OCI-LY7 (cell line): ENCODE measurements around the gene RNF133. TPM values are rescaled to one million over a fixed set of nuclear protein-coding genes. Genes with fewer than 3 reads are reported as not detected.

Experiments used
- BruUV-seq: library from RNA; stranded (reverse); fragments of 400-500 nt; replicated peaks from 2 replicates; lab custom pipeline; 2021; lab: Mats Ljungman, UMichigan
- CTCF ChIA-PET: fragments of 300-600 bp; sonication (Branson Sonifier 250); formaldehyde crosslinking; loops from one replicate; lab custom pipeline; 2022; ENCODE audit warnings: antibody characterized with exemption; ENCODE audit not compliant: unreplicated experiment; lab: Charles Lee
- POLR2A ChIA-PET: fragments of 300-600 bp; sonication (Branson Sonifier 250); formaldehyde crosslinking; loops from one replicate; lab custom pipeline; 2022; ENCODE audit warnings: antibody characterized with exemption; lab: Charles Lee
- DNase-seq: peaks from one replicate; pipeline ENCODE4 v3.0.0-alpha.2; 2015; ENCODE audit warnings: low spot score
- H2AFZ ChIP-seq: fragments of 200-600 bp; sonication (generic), shearing (Covaris generic); 2 replicates; pipeline ENCODE4 v1.6.1; 2014; ENCODE audit warnings: mild to moderate bottlenecking, antibody characterized with exemption, low read length, moderate library complexity
- H3K27ac ChIP-seq: fragments of 200-600 bp; sonication (generic); 2 replicates; pipeline ENCODE4 v1.5.1; 2014; ENCODE audit warnings: mixed run types, low read depth, mild to moderate bottlenecking, moderate library complexity, low read length, inconsistent platforms; ENCODE audit not compliant: poor library complexity, severe bottlenecking
- H3K36me3 ChIP-seq: fragments of 200-600 bp; sonication (generic); 2 replicates; pipeline ENCODE4 v1.6.1; 2014; ENCODE audit warnings: mild to moderate bottlenecking, antibody characterized with exemption, low read length, moderate library complexity, mixed read lengths; ENCODE audit not compliant: insufficient read depth
- H3K4me1 ChIP-seq: fragments of 200-600 bp; sonication (generic); 2 replicates; pipeline ENCODE4 v1.5.1; 2014; ENCODE audit warnings: mild to moderate bottlenecking, low read length; ENCODE audit not compliant: insufficient read depth, poor library complexity, severe bottlenecking
- H3K4me2 ChIP-seq: fragments of 200-600 bp; sonication (generic); 2 replicates; pipeline ENCODE4 v1.6.1; 2014; ENCODE audit warnings: mild to moderate bottlenecking, low read length
- H3K4me3 ChIP-seq: fragments of 200-600 bp; sonication (generic); 2 replicates; pipeline ENCODE4 v1.5.1; 2014; ENCODE audit warnings: mild to moderate bottlenecking, low read depth, low read length; ENCODE audit not compliant: poor library complexity, severe bottlenecking
- H3K79me2 ChIP-seq: fragments of 200-600 bp; sonication (generic); 2 replicates; pipeline ENCODE4 v1.6.1; 2016; ENCODE audit warnings: low read depth, mild to moderate bottlenecking, low read length, moderate library complexity, mixed read lengths; ENCODE audit not compliant: insufficient read depth
- H3K9me2 ChIP-seq: fragments of 200-600 bp; sonication (generic); 2 replicates; pipeline ENCODE4 v1.6.1; 2016; ENCODE audit warnings: mild to moderate bottlenecking, low read length, mixed read lengths; ENCODE audit not compliant: insufficient read depth
- H3K9me3 ChIP-seq: fragments of 200-600 bp; sonication (generic); 2 replicates; pipeline ENCODE4 v1.6.1; 2014; ENCODE audit warnings: mild to moderate bottlenecking, mixed run types, low read length, mixed read lengths
- H4K20me1 ChIP-seq: fragments of 200-600 bp; sonication (generic); 2 replicates; pipeline ENCODE4 v1.6.1; 2014; ENCODE audit warnings: mild to moderate bottlenecking, antibody characterized with exemption, low read length, moderate library complexity, mixed read lengths; ENCODE audit not compliant: insufficient read depth
- EZH2phosphoT487 ChIP-seq: fragments of 200-600 bp; sonication (generic); IDR thresholded peaks from 2 replicates; pipeline ENCODE4 v1.6.1; 2018; ENCODE audit warnings: low read depth, borderline replicate concordance, mild to moderate bottlenecking, mixed run types, antibody characterized with exemption, low read length, moderate library complexity, mixed read lengths
- intact Hi-C: fragments of 100-400 bp; cut with micrococcal nuclease; formaldehyde crosslinking; loops from one replicate; pipeline ENCODE4 v1.10.0; 2022; ENCODE audit not compliant: unreplicated experiment
- total RNA-seq, 2 experiments: library from RNA; depleted of rRNA in 1 of 2; stranded (reverse); fragments of >200 nt in 1 of 2; shearing (Covaris generic) in 1 of 2; gene quantifications; 2 replicates each; pipeline ENCODE4 v1.2.3, GENCODE V29; 2014 to 2022
- TF ChIP-seq, protein P1 (sequence below): fragments of 200-600 bp; sonication (generic); conservative IDR thresholded peaks from 2 replicates; pipeline ENCODE4 v1.5.1; 2014; ENCODE audit warnings: mild to moderate bottlenecking, antibody characterized with exemption, low read length, moderate library complexity, mixed read lengths

Gene RNF133
- total RNA-seq, 2 experiments from 2014 or later = not detected

DNA sequence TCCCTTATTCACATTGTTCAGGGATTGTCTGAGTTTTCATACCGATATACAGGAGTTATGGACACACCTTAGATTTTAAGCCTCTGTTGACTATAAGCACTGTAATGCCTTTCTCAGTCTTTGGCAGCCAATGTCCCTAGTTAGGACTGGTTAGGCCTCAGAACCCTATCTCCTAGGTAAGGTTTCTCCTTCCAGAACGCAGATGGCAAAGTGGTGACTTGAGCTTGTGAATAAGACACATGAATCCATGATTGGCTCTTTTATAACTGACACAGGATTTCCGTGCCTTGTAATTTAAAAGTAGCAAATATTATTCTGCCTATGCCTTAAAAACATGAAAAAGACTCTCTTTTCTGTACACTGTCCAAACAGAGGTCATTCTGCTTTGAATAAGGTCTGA lies 16.3 kb upstream of the RNF133 start:
- no peak overlapping the region for H3K4me2 ChIP-seq
- H3K9me3 ChIP-seq = no peaks in the 10 kb centered on the region
- H3K79me2 ChIP-seq = no peaks in the 10 kb centered on the region
- no TSS peak for BruUV-seq
- no peaks in the 10 kb centered on the region for H3K36me3 ChIP-seq
- no peak for TF ChIP-seq EZH2phosphoT487
- TF ChIP-seq, protein P1, sequence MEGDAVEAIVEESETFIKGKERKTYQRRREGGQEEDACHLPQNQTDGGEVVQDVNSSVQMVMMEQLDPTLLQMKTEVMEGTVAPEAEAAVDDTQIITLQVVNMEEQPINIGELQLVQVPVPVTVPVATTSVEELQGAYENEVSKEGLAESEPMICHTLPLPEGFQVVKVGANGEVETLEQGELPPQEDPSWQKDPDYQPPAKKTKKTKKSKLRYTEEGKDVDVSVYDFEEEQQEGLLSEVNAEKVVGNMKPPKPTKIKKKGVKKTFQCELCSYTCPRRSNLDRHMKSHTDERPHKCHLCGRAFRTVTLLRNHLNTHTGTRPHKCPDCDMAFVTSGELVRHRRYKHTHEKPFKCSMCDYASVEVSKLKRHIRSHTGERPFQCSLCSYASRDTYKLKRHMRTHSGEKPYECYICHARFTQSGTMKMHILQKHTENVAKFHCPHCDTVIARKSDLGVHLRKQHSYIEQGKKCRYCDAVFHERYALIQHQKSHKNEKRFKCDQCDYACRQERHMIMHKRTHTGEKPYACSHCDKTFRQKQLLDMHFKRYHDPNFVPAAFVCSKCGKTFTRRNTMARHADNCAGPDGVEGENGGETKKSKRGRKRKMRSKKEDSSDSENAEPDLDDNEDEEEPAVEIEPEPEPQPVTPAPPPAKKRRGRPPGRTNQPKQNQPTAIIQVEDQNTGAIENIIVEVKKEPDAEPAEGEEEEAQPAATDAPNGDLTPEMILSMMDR = no peak
- no peaks in the 10 kb centered on the region for H3K9me2 ChIP-seq
- no peaks in the 10 kb centered on the region for H3K4me1 ChIP-seq
- H3K27ac ChIP-seq = no peak overlapping the region
- H3K4me3 ChIP-seq = no peak overlapping the region
- ChIA-PET POLR2A (interaction anchor here (0.5 to 1.3 kb wide), 3 partner anchors 12 to 23 kb away, joined by 3 to 4 read pairs (median 3); no protein-coding TSS in a partner anchor), CTCF (no interaction called here)
- no peak for DNase-seq
- H2AFZ ChIP-seq = no peak overlapping the region
- intact Hi-C loops = no loop called here
- H4K20me1 ChIP-seq = no peaks in the 10 kb centered on the region

DNA sequence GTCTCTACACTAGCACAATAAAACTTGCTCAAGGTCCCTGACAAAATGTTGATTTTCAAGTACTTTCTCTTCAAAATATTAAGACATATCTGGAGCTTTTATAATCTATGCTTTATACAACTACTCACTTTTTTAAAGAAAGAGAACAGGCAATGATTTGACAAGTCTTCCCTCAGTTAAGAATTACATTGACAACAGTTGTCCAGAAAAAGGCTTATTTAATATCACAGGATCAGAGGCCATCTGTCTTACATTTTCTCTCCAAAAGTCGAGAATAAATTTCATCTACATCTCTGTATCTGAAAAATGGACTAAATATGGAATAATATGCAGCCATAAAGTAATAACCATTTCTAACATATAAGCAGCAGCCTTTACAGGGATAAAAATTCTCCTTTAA lies 12.0 kb upstream of the RNF133 start:
- no peaks in the 10 kb centered on the region for H3K9me2 ChIP-seq
- TF ChIP-seq EZH2phosphoT487 = no peak
- TF ChIP-seq, protein P1 = no peak
- no peak overlapping the region for H3K27ac ChIP-seq
- no peak overlapping the region for H3K4me3 ChIP-seq
- H3K9me3 ChIP-seq = no peaks in the 10 kb centered on the region
- no peaks in the 10 kb centered on the region for H3K79me2 ChIP-seq
- H3K4me2 ChIP-seq = no peak overlapping the region
- ChIA-PET POLR2A (interaction anchor here (0.8 kb wide), 1 partner anchor 24 kb away, joined by 3 read pairs; no protein-coding TSS in a partner anchor), CTCF (no interaction called here)
- no peak for DNase-seq
- intact Hi-C loops = no loop called here
- no TSS peak for BruUV-seq
- H3K4me1 ChIP-seq = no peaks in the 10 kb centered on the region
- H3K36me3 ChIP-seq = no peaks in the 10 kb centered on the region
- H2AFZ ChIP-seq = no peak overlapping the region
- no peaks in the 10 kb centered on the region for H4K20me1 ChIP-seq

DNA sequence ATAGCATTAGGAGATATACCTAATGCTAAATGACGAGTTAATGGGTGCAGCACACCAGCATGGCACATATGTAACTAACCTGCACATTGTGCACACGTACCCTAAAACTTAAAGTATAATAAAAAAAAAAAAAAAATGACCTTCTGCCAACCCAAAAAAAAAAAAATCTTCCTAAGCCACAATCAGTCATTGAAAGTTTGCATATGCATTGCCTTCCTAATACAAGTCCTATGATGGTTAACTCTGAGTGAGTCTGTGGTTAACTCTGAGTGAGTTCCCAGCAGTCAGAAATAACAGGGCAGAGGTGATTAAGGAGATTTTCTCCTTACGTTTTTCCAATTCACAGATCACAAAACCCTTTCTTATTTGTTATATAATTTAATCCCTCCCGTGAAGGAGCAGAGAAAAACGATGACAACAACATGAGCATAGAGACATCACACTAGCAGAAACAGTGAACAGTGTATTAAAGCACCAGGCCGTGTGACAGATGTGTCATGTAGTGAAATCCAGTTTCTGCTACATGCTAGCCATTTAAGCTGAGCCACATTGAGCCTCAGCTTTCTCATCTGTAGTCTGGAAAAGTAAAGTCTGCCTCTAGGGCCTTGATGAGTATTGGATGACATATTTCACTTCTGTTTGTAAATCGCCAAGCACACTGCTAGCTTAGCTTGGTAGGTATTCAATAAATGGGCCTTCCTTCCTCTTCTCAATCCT lies 11.2 kb upstream of the RNF133 start:
- CTCF ChIA-PET = no interaction called here

More for the DNA sequence above, 11.2 kb upstream of the RNF133 start:
- no TSS peak for BruUV-seq
- Histone ChIP-seq H3K36me3 (no peaks in the 10 kb centered on the region), H3K27ac (no peak overlapping the region), H3K9me2 (no peaks in the 10 kb centered on the region), H4K20me1 (no peaks in the 10 kb centered on the region), H3K79me2 (no peaks in the 10 kb centered on the region), H3K4me3 (no peak overlapping the region), H3K4me1 (no peaks in the 10 kb centered on the region), H3K9me3 (no peaks in the 10 kb centered on the region), H3K4me2 (no peak overlapping the region), H2AFZ (no peak overlapping the region)
- DNase-seq = no peak
- TF ChIP-seq EZH2phosphoT487 = no peak
- TF ChIP-seq, protein P1 = no peak
- intact Hi-C loops = no loop called here
- POLR2A ChIA-PET = no interaction called here
